Measurements from ENCODE around the gene FANCD2.
"Not testable (repeated sequence)": the region's sequence is repeated elsewhere in the genome, so short reads cannot be mapped to it uniquely, and the experiment has no call there.

Gene FANCD2

GRCh38 chr3:10015461-10015904, 10.8 kb upstream of the FANCD2 start:
- peaks cover 4% of the 10 kb centered on the region; the same call in 1 of the 2 replicates for H4K20me1 ChIP-seq (ENCODE audit: insufficient read depth, low read length)
- no peaks in the 10 kb centered on the region for H3K27me3 ChIP-seq (ENCODE audit: insufficient read depth, low read length, poor library complexity)
- no peak overlapping the region for H3K27ac ChIP-seq (ENCODE audit: low read length)
- no peaks in the 10 kb centered on the region for H3K79me2 ChIP-seq (ENCODE audit: insufficient read depth, low read length)
- no peak overlapping the region for H3K9ac ChIP-seq (ENCODE audit: low read depth, low read length)
- DNase-seq (no peak), ATAC-seq (ENCODE audit: insufficient read depth, low read depth) (no peak)
- no peak for TF ChIP-seq EZH2 (IDR thresholded peaks at IDR 0.05; ENCODE audit: borderline replicate concordance, low read depth, low read length, severe bottlenecking)
- no peaks in the 10 kb centered on the region for H3K9me3 ChIP-seq (ENCODE audit: insufficient read depth, low read length, severe bottlenecking)
- H3K4me1 ChIP-seq (ENCODE audit: insufficient read depth, low read length), result no peaks in the 10 kb centered on the region
- no peak overlapping the region for H3K4me2 ChIP-seq (ENCODE audit: insufficient read depth, low read length)
- no peak overlapping the region for H3K4me3 ChIP-seq (ENCODE audit: low read depth in 1 of 2, low read length in 2 of 2)
- no peak overlapping the region for H2AFZ ChIP-seq (ENCODE audit: low read depth, low read length)
- H3K36me3 ChIP-seq (ENCODE audit: insufficient read depth, low read length), result peaks cover 17% of the 10 kb centered on the region

GRCh38 chr3:10017636-10018292, 8.5 kb upstream of the FANCD2 start:
- Histone ChIP-seq H3K4me1 (ENCODE audit: insufficient read depth, low read length) (no peaks in the 10 kb centered on the region), H3K4me3 (ENCODE audit: low read depth in 1 of 2, low read length in 2 of 2) (no peak overlapping the region), H3K36me3 (ENCODE audit: insufficient read depth, low read length) (peaks cover 38% of the 10 kb centered on the region), H3K27ac (ENCODE audit: low read length) (no peak overlapping the region), H3K9me3 (ENCODE audit: insufficient read depth, low read length, severe bottlenecking) (no peaks in the 10 kb centered on the region), H3K9ac (ENCODE audit: low read depth, low read length) (no peak overlapping the region), H2AFZ (ENCODE audit: low read depth, low read length) (no peak overlapping the region), H3K27me3 (ENCODE audit: insufficient read depth, low read length, poor library complexity) (no peaks in the 10 kb centered on the region), H3K79me2 (ENCODE audit: insufficient read depth, low read length) (no peaks in the 10 kb centered on the region), H4K20me1 (ENCODE audit: insufficient read depth, low read length) (0 out of 2 replicates have a peak, but pooled peaks cover 3% of the 10 kb centered on the region), H3K4me2 (ENCODE audit: insufficient read depth, low read length) (no peak overlapping the region)
- ATAC-seq (ENCODE audit: insufficient read depth, low read depth) (no peak), DNase-seq (no peak)
- no peak for TF ChIP-seq EZH2 (IDR thresholded peaks at IDR 0.05; ENCODE audit: borderline replicate concordance, low read depth, low read length, severe bottlenecking)
- TF ChIP-seq CTCF (IDR thresholded peaks at IDR 0.05; ENCODE audit: borderline replicate concordance, extremely low read depth, low read length, poor library complexity, severe bottlenecking), result no peak

- DNase-seq; H4K20me1 ChIP-seq (ENCODE audit: insufficient read depth, low read length); H3K79me2 ChIP-seq (ENCODE audit: insufficient read depth, low read length); H3K4me2 ChIP-seq (ENCODE audit: insufficient read depth, low read length); H3K27ac ChIP-seq (ENCODE audit: low read length); H3K27me3 ChIP-seq (ENCODE audit: insufficient read depth, low read length, poor library complexity); H3K4me3 ChIP-seq (ENCODE audit: low read depth in 1 of 2, low read length in 2 of 2); H3K4me1 ChIP-seq (ENCODE audit: insufficient read depth, low read length); ATAC-seq (ENCODE audit: insufficient read depth, low read depth); H3K9me3 ChIP-seq (ENCODE audit: insufficient read depth, low read length, severe bottlenecking); H2AFZ ChIP-seq (ENCODE audit: low read depth, low read length); H3K9ac ChIP-seq (ENCODE audit: low read depth, low read length): not testable (repeated sequence)
- peaks cover 46% of the 10 kb centered on the region for H3K36me3 ChIP-seq (ENCODE audit: insufficient read depth, low read length)
Observed at GRCh38 chr3:10018806-10019205, 7.4 kb upstream of the FANCD2 start.

GRCh38 chr3:10019326-10019725, 6.9 kb upstream of the FANCD2 start:
- no peaks in the 10 kb centered on the region for H3K9me3 ChIP-seq (ENCODE audit: insufficient read depth, low read length, severe bottlenecking)
- H3K4me3 ChIP-seq (ENCODE audit: low read depth in 1 of 2, low read length in 2 of 2), result no peak overlapping the region
- H3K4me2 ChIP-seq (ENCODE audit: insufficient read depth, low read length), result no peak overlapping the region
- H3K9ac ChIP-seq (ENCODE audit: low read depth, low read length), result no peak overlapping the region
- H4K20me1 ChIP-seq (ENCODE audit: insufficient read depth, low read length), result 0 out of 2 replicates have a peak, but pooled peaks cover 3% of the 10 kb centered on the region
- H3K27ac ChIP-seq (ENCODE audit: low read length), result no peak overlapping the region
- no peak overlapping the region for H2AFZ ChIP-seq (ENCODE audit: low read depth, low read length)
- H3K4me1 ChIP-seq (ENCODE audit: insufficient read depth, low read length), result peaks cover under 1% of the 10 kb centered on the region; the same call in 1 of the 2 replicates
- no peaks in the 10 kb centered on the region for H3K27me3 ChIP-seq (ENCODE audit: insufficient read depth, low read length, poor library complexity)
- no peak for DNase-seq
- ATAC-seq (ENCODE audit: insufficient read depth, low read depth), result no peak
- peaks cover 12% of the 10 kb centered on the region for H3K79me2 ChIP-seq (ENCODE audit: insufficient read depth, low read length)
- peaks cover 46% of the 10 kb centered on the region for H3K36me3 ChIP-seq (ENCODE audit: insufficient read depth, low read length)
- TF ChIP-seq CTCF (IDR thresholded peaks at IDR 0.05; ENCODE audit: borderline replicate concordance, extremely low read depth, low read length, poor library complexity, severe bottlenecking), result no peak
- TF ChIP-seq EZH2 (IDR thresholded peaks at IDR 0.05; ENCODE audit: borderline replicate concordance, low read depth, low read length, severe bottlenecking), result no peak

Measured in DND-41 (cell line).